Nephron progenitor cell (in vitro differentiated cells): ENCODE results near the gene SSBP3.

Experiments
- DNase-seq: peaks from one replicate; pipeline ENCODE4 v3.0.0; 2021
- H3K27ac Mint-ChIP-seq: 2 replicates; pipeline ENCODE4 v1.8.0; 2021; ENCODE audit warnings: mild to moderate bottlenecking, moderate library complexity, mixed read lengths
- H3K27me3 Mint-ChIP-seq: 2 replicates; pipeline ENCODE4 v1.8.0; 2021; ENCODE audit warnings: mild to moderate bottlenecking, low read depth, mixed read lengths; ENCODE audit not compliant: poor library complexity
- H3K36me3 Mint-ChIP-seq: 2 replicates; pipeline ENCODE4 v1.8.0; 2021; ENCODE audit warnings: low read depth, mixed read lengths
- H3K4me1 Mint-ChIP-seq: 2 replicates; pipeline ENCODE4 v1.8.0; 2021; ENCODE audit warnings: mixed read lengths
- H3K4me3 Mint-ChIP-seq: 2 replicates; pipeline ENCODE4 v1.8.0; 2021; ENCODE audit warnings: mild to moderate bottlenecking, moderate library complexity, mixed read lengths
- H3K9me3 Mint-ChIP-seq: 2 replicates; pipeline ENCODE4 v1.8.0; 2021; ENCODE audit warnings: mild to moderate bottlenecking, moderate library complexity, mixed read lengths
- CTCF ChIP-seq: fragments of 200-600 bp; sonication (generic); IDR thresholded peaks from 2 replicates; pipeline ENCODE4 v1.5.0; 2021; ENCODE audit warnings: antibody characterized with exemption

The SSBP3 gene

GRCh38 chr1:54356680-54357147 is 49.5 kb downstream of the SSBP3 start:
- peak overlapping the region; percentile 82 for H3K27ac Mint-ChIP-seq
- H3K4me3 Mint-ChIP-seq, result peak overlapping the region; percentile 48
- no peak for TF ChIP-seq CTCF
- H3K36me3 Mint-ChIP-seq, result peaks cover 23% of the 10 kb centered on the region
- peaks cover 89% of the 10 kb centered on the region for H3K4me1 Mint-ChIP-seq
- no peaks in the 10 kb centered on the region for H3K9me3 Mint-ChIP-seq
- H3K27me3 Mint-ChIP-seq, result peaks cover 2% of the 10 kb centered on the region
- DNase-seq, result no peak

- peaks cover 2% of the 10 kb centered on the region for H3K27me3 Mint-ChIP-seq
- H3K36me3 Mint-ChIP-seq, result peaks cover 23% of the 10 kb centered on the region
- no peaks in the 10 kb centered on the region for H3K9me3 Mint-ChIP-seq
- H3K4me1 Mint-ChIP-seq, result peaks cover 89% of the 10 kb centered on the region
- H3K4me3 Mint-ChIP-seq, result peak overlapping the region; percentile 60
- H3K27ac Mint-ChIP-seq, result peak overlapping the region; percentile 91
- DNase-seq, result no peak
- no peak for TF ChIP-seq CTCF
Observed at GRCh38 chr1:54355931-54356679, 50.1 kb downstream of the SSBP3 start.

GRCh38 chr1:54354899-54355298 is 51.3 kb downstream of the SSBP3 start:
- peaks cover 2% of the 10 kb centered on the region for H3K27me3 Mint-ChIP-seq
- no peak for TF ChIP-seq CTCF
- H3K4me1 Mint-ChIP-seq, result peaks cover 96% of the 10 kb centered on the region
- H3K9me3 Mint-ChIP-seq, result no peaks in the 10 kb centered on the region
- DNase-seq, result no peak
- H3K4me3 Mint-ChIP-seq, result no peak overlapping the region
- H3K27ac Mint-ChIP-seq, result peak overlapping the region; percentile 78
- peaks cover 25% of the 10 kb centered on the region for H3K36me3 Mint-ChIP-seq

GRCh38 chr1:54353959-54354358 is 52.2 kb downstream of the SSBP3 start:
- no peak for TF ChIP-seq CTCF
- Mint-ChIP-seq H3K27ac (no peak overlapping the region), H3K4me3 (peak overlapping the region; percentile 41), H3K9me3 (no peaks in the 10 kb centered on the region), H3K27me3 (peaks cover 2% of the 10 kb centered on the region), H3K4me1 (peaks cover 97% of the 10 kb centered on the region), H3K36me3 (peaks cover 25% of the 10 kb centered on the region)
- DNase-seq, result no peak

- H3K27ac Mint-ChIP-seq, result no peak overlapping the region
- TF ChIP-seq CTCF, result no peak
- no peaks in the 10 kb centered on the region for H3K9me3 Mint-ChIP-seq
- no peak overlapping the region for H3K4me3 Mint-ChIP-seq
- H3K4me1 Mint-ChIP-seq, result peaks cover 97% of the 10 kb centered on the region
- no peak for DNase-seq
- H3K36me3 Mint-ChIP-seq, result peaks cover 20% of the 10 kb centered on the region
- H3K27me3 Mint-ChIP-seq, result peaks cover 2% of the 10 kb centered on the region
Observed at GRCh38 chr1:54352755-54353154, 53.4 kb downstream of the SSBP3 start.

GRCh38 chr1:54350360-54350759 is 55.8 kb downstream of the SSBP3 start:
- Mint-ChIP-seq H3K4me3 (no peak overlapping the region), H3K27me3 (no peaks in the 10 kb centered on the region), H3K27ac (peak overlapping the region; percentile 93), H3K36me3 (peaks cover 21% of the 10 kb centered on the region), H3K4me1 (peaks cover 87% of the 10 kb centered on the region), H3K9me3 (no peaks in the 10 kb centered on the region)
- no peak for TF ChIP-seq CTCF
- DNase-seq, result no peak
